Spinal cord (tissue), 10 donors: ENCODE measurements around the gene UPP2. TPM values are rescaled to one million over a fixed set of nuclear protein-coding genes. Genes with fewer than 3 reads are reported as not detected.

Experiments used
- DNase-seq, 6 donors: peaks; one replicate each; pipeline versions ENCODE4 v3.0.0 to v3.0.0-alpha.2; 2013 to 2015; ENCODE audit warnings: low spot score in 6 of 6, low read depth in 4 of 6
- H3K27ac ChIP-seq: one replicate; pipeline ENCODE4 v1.5.1; 2013; ENCODE audit warnings: low read depth, low read length, control low read depth
- H3K27me3 ChIP-seq: one replicate; pipeline ENCODE4 v1.6.1; 2013; ENCODE audit warnings: low read length; ENCODE audit not compliant: control insufficient read depth, insufficient read depth
- H3K36me3 ChIP-seq: one replicate; pipeline ENCODE4 v1.6.1; 2013; ENCODE audit warnings: low read length; ENCODE audit not compliant: control insufficient read depth, insufficient read depth
- H3K4me1 ChIP-seq: one replicate; pipeline ENCODE4 v1.6.1; 2013; ENCODE audit warnings: low read length; ENCODE audit not compliant: control insufficient read depth, insufficient read depth
- H3K4me3 ChIP-seq: one replicate; pipeline ENCODE4 v1.5.1; 2013; ENCODE audit warnings: low read depth, low read length, control low read depth
- H3K9me3 ChIP-seq: one replicate; pipeline ENCODE4 v1.6.1; 2013; ENCODE audit warnings: low read length; ENCODE audit not compliant: control insufficient read depth, insufficient read depth
- WGBS: methylation state at CpG from one replicate; pipeline ENCODE4 v1.1.5; 2013; ENCODE audit warnings: missing lambda C conversion rate; ENCODE audit not compliant: insufficient coverage; 5-methylcytosine and 5-hydroxymethylcytosine counted together
- polyA plus RNA-seq, 2 donors: library from polyadenylated mRNA; unstranded; fragments of 120-200 nt; gene quantifications; one replicate each; pipeline ENCODE4 v1.2.1, GENCODE V29; 2013; ENCODE audit not compliant: insufficient read length in 2 of 2
- total RNA-seq, 2 donors: library from RNA; depleted of rRNA in 1 of 2; stranded (reverse); fragments of 120-200 nt in 1 of 2; fragments of >200 nt in 1 of 2; gene quantifications; one replicate each; pipeline versions ENCODE4 v1.2.3 to v1.2.4, GENCODE V29; 2013 to 2014
- donor health status: healthy.

UPP2 gene
- total and polyA plus RNA-seq, 4 donors, result 0.55 to 1.5 (median 1.3) TPM

DNA sequence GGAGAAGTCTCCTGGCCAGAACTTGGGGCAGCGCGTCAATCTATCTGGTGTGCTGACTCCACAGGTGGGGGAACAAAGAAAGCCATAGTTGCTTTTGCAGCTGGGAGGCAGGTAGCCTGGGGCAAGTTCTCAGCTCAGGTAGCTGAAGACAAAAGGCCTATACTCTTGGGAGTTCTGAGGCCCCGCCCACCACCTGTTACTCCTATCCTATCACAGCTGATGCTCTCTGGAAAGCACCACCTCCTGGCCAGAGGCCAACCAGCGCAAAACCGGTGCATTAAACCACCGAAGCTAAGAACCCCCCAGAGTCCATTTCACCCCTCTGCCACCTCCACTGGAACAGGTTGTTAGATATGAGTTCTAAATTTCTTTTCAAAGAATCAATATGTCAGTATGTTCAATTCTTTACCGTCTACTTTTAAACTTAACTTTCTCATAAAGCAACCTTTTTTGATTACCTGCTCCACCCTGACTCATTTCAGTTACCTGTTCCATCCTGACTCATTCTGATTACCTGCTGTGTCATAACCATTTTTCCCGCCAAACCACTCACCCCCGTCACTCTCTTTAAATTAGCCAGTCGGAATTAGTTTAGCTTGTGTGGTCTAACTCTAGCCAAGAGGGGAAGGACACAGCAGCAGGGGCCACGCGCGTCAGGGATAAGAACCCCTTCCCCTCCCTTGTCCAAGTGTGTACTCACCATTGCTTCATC lies 43.4 kb downstream of the UPP2 start:
- 95% methylated on average over 4 of the region's 13 CpGs for WGBS
- H3K27ac ChIP-seq, result no peak overlapping the region
- no peak overlapping the region for H3K4me3 ChIP-seq
- H3K9me3 ChIP-seq, result peaks cover 2% of the 10 kb centered on the region
- no peaks in the 10 kb centered on the region for H3K27me3 ChIP-seq
- no peaks in the 10 kb centered on the region for H3K36me3 ChIP-seq
- H3K4me1 ChIP-seq, result no peaks in the 10 kb centered on the region
- no peak for DNase-seq

DNA sequence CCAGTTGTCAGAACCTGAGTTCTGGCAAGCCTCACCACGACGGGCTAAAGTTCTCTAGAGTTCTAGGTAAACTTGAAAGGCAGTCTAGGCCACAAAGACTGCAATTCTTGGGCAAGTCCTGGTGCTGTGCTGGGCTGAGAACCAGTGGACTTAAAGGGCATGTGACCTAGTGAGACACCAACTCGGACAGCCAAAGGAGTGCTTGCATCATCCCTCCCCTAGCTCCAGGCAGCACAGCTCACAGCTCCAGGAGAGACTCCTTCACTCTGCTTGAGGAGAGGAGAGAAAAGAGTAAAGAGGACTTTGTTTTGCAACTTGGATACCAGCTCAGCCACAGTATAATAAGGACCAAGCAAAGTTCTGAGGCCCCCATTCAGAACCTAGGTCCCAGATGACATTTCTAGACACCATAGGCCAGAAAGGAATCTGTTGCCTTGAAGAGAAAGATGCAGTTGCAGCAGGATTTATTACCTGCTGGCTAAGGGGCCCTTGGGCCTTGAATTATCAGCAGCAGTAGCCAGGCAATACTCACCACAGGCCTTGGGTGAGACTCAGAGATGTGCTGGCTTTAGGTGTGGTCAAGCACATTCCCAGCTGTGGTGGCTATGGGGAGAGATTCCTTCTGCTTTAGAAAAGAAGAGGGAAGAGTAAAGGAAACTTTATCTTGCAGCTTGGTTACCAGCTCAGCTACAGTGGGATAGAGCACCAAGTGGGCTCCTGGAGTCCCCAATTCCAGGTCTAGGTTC lies 51.8 kb downstream of the UPP2 start:
- H3K4me3 ChIP-seq, result no peak overlapping the region
- 87% methylated on average over 3 of the region's 3 CpGs for WGBS
- H3K36me3 ChIP-seq, result no peaks in the 10 kb centered on the region
- H3K9me3 ChIP-seq, result no peaks in the 10 kb centered on the region
- H3K4me1 ChIP-seq, result no peaks in the 10 kb centered on the region
- DNase-seq, result no peak
- no peak overlapping the region for H3K27ac ChIP-seq
- no peaks in the 10 kb centered on the region for H3K27me3 ChIP-seq

DNA sequence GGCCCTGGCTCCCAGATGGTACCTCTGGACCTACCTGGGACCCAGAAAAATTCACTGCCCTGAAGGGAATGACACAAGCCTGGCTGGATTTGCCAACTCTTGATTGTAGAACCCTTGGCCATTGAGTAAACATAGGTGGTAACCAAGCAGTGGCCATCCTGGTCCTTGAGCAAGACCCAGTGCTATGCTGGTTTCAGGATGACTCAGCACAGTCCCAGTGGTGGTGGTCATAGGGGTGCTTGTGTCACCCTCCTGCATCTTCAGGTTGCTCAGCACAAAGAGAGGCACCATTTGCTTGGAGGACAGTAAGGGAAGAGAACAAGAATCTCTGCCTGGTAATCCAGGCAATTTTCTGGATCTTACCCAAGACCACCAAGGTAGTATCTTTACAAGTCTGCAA lies 52.9 kb downstream of the UPP2 start:
- Histone ChIP-seq H3K9me3 (no peaks in the 10 kb centered on the region), H3K4me1 (no peaks in the 10 kb centered on the region), H3K27ac (no peak overlapping the region), H3K36me3 (no peaks in the 10 kb centered on the region), H3K4me3 (no peak overlapping the region), H3K27me3 (no peaks in the 10 kb centered on the region)
- DNase-seq, result no peak

DNA sequence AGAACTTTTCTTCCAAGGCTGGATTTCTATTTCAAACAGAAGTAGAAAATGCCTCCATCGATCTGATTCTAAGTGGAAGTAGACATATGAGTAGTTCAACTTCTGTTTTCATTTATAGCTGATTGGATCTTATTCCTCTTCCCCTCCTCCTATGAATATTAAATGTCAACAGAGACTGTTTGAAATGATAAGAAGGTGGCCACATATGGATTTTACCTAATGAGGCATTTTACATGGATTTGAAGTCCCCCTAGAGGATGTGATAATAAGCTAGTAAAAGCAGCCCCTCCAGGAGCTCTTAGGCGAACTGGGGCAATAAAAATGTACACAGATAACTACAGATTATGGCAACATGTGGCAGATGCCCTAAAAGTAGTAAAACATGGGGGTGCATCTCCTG lies 71.0 kb downstream of the UPP2 start:
- WGBS, result no CpG with 5 or more reads among the region's 2 CpGs
- Histone ChIP-seq H3K36me3 (no peaks in the 10 kb centered on the region), H3K4me3 (no peak overlapping the region), H3K4me1 (no peaks in the 10 kb centered on the region), H3K9me3 (no peaks in the 10 kb centered on the region), H3K27me3 (no peaks in the 10 kb centered on the region), H3K27ac (no peak overlapping the region)
- no peak for DNase-seq

DNA sequence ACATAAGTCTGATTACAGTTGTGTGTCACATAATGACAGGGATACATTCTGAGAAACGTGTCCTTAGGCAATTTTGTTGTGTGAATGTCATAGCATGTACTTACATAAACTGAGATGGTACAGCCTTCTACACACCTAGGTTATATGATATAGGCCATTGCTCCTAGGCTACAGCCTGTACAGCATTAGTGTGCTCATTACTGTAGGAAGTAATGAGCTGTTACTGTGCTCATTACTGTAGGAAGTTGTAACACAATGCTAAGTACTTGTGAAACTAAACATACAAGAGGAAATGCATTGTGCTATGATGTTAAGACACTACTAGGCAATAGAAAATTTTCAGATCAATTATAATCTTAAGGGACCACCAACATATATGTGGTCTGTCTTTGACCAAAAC lies 72.8 kb downstream of the UPP2 start:
- no peak overlapping the region for H3K4me3 ChIP-seq
- H3K4me1 ChIP-seq, result no peaks in the 10 kb centered on the region
- no peak overlapping the region for H3K27ac ChIP-seq
- no peaks in the 10 kb centered on the region for H3K27me3 ChIP-seq
- H3K9me3 ChIP-seq, result no peaks in the 10 kb centered on the region
- no CpG with 5 or more reads among the region's 1 CpG for WGBS
- no peak for DNase-seq
- H3K36me3 ChIP-seq, result no peaks in the 10 kb centered on the region

DNA sequence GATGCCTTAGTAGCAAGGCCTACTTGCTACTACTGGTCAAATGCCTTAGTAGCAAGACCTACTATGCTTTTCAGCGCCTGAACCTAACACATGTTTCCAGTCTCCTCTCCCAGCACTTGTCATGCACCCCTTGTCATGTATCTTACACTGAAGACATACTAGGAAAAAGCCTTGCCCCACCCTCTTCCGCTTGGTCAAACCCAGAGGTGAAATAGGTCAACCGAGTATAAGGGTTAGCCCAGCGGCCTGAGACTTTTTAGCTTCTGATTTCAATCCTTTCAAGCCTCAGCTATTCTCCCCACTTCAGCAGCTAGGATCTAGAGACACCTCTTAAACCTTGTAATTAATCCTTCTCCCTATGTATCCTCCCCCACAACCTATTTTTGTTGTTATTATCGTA lies 73.3 kb downstream of the UPP2 start:
- Histone ChIP-seq H3K9me3 (no peaks in the 10 kb centered on the region), H3K4me1 (no peaks in the 10 kb centered on the region), H3K4me3 (no peak overlapping the region), H3K27me3 (no peaks in the 10 kb centered on the region), H3K36me3 (no peaks in the 10 kb centered on the region), H3K27ac (no peak overlapping the region)
- DNase-seq, result no peak
- 86% methylated on average over 4 of the region's 5 CpGs for WGBS

DNA sequence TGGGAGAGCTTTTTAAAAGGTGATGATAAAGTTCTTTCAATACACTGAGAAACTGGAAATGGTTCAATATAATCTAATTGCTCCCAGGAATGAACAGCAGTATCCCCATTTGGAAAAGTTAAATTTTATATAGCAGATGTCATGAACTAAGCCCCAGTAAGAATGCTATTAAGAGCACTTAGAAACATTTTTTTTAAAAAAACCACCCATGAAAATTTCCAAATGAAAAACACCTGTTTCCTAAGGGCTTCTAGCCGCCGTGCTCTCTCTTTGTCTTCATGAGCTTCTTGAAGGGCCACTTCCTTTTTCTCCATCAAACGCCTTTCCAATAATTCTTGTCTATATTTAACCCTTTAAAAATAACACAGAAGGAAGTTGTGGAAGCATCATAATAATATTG lies 77.0 kb downstream of the UPP2 start:
- Histone ChIP-seq H3K27ac (no peak overlapping the region), H3K36me3 (no peaks in the 10 kb centered on the region), H3K4me3 (no peak overlapping the region), H3K9me3 (no peaks in the 10 kb centered on the region), H3K27me3 (no peaks in the 10 kb centered on the region), H3K4me1 (peaks cover under 1% of the 10 kb centered on the region)
- WGBS, result no CpG with 5 or more reads among the region's 3 CpGs
- no peak for DNase-seq

DNA sequence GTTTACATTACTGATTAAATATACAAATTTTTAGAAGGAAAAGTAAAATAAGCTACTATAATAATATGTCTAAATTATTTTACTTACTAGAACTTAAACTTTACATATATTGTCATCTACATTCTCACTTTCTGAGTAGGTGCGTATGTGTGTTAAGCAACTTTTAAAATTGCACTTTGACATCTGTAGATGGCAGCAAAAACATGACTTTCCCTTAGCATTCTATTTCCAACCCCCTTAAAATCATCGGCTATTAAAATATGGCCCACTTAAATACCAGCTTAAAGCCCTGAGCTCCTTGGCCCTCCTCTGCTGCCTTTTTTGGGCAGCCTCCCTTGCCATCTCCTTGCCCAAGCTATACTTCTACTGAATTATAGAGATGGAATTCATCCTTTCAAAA lies 78.0 kb downstream of the UPP2 start:
- Histone ChIP-seq H3K9me3 (no peaks in the 10 kb centered on the region), H3K4me3 (no peak overlapping the region), H3K4me1 (peaks cover 3% of the 10 kb centered on the region), H3K36me3 (no peaks in the 10 kb centered on the region), H3K27me3 (no peaks in the 10 kb centered on the region), H3K27ac (no peak overlapping the region)
- WGBS, result 13% methylated on average over 1 of the region's 2 CpGs
- peak in 3 of 6 donors; percentile 5 to 64 (median 44) for DNase-seq

DNA sequence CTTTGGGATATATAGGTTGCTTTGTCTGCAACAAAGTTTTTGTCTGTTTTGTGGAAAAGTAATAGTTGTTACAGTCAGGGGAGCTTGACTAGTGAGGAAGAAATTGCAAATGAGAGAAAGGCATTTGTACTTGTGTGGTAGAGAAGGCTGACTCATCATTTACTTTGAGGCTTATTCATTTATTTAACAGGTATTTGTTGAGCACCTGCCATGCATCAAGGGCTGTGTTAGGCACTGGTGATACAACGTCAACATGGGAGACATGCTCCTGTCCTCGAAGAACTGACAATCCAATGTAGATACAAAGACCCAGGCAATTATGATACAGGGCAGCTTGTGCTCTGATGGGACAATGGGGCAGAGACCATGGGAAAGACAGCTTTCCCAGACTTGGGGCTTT lies 79.5 kb downstream of the UPP2 start:
- 93% methylated on average over 2 of the region's 2 CpGs for WGBS
- Histone ChIP-seq H3K36me3 (no peaks in the 10 kb centered on the region), H3K27me3 (no peaks in the 10 kb centered on the region)

DNA sequence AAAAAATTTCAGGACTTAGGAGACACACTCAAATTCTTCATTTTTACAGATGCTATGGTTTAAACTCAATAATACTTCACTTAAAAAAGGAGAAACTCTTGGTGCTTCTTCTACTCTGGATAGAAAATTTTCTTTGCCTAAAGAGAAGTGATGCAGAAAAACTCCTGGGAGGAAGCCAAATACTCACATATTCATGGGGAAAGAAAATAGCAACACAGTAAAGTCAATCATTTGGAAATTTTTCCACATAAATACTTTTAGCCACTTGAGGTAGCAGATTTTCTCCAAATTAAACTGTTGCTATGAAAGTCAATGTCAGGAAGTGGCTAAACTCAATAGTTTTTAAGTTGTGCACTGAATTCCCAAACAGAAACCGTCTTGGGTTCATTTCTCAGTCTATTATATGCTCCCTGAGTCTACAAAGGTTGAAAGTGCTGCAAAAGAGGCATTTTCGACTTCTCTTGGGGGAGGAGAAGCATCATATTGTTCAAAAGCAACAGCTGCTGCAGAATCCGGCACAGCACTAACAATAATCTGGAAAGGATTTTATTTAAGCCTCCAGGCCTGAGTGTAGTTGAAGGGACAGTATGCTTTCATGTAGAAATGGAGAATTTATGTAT lies 81.1 kb downstream of the UPP2 start:
- Histone ChIP-seq H3K36me3 (no peaks in the 10 kb centered on the region), H3K9me3 (no peaks in the 10 kb centered on the region), H3K27me3 (no peaks in the 10 kb centered on the region), H3K4me1 (peaks cover 3% of the 10 kb centered on the region), H3K27ac (no peak overlapping the region), H3K4me3 (no peak overlapping the region)
- WGBS, result 0% methylated on average over 1 of the region's 3 CpGs
- DNase-seq, result peak in 2 of 6 donors; percentile 45 to 54

More for the DNA sequence above, 79.5 kb downstream of the UPP2 start:
- H3K4me3 ChIP-seq, result no peak overlapping the region
- H3K4me1 ChIP-seq, result peaks cover 3% of the 10 kb centered on the region
- H3K9me3 ChIP-seq, result no peaks in the 10 kb centered on the region
- H3K27ac ChIP-seq, result no peak overlapping the region
- no peak for DNase-seq
